Neural progenitor cell (in vitro differentiated cells): ENCODE data around the gene TLR8.

ENCODE experiments used
- CTCF ChIP-seq: fragments of 200-600 bp; sonication (generic); IDR thresholded peaks from 2 replicates; pipeline ENCODE4 v1.5.1; 2017; ENCODE audit warnings: antibody characterized with exemption, mild to moderate bottlenecking
- EZH2 ChIP-seq: fragments of 200-600 bp; sonication (generic); IDR thresholded peaks from 2 replicates; pipeline ENCODE4 v1.6.1; 2017; ENCODE audit warnings: antibody characterized with exemption, mild to moderate bottlenecking, moderate library complexity
- EZH2phosphoT487 ChIP-seq: fragments of 200-600 bp; sonication (generic); IDR thresholded peaks from 2 replicates; pipeline ENCODE4 v1.6.1; 2017; ENCODE audit warnings: antibody characterized with exemption

- no peak for TF ChIP-seq CTCF
- TF ChIP-seq EZH2phosphoT487: no peak
- no peak for TF ChIP-seq EZH2
Observed at GRCh38 chrX:12949927-12950656, 43.7 kb downstream of the TLR8 start.
